Endometrial microvascular endothelial cells (primary cell): ENCODE data around the gene DHRSX. TPM values are rescaled to one million over a fixed set of nuclear protein-coding genes. Genes with fewer than 3 reads are reported as not detected.
"Not testable (repeated sequence)": the region's sequence is repeated elsewhere in the genome, so short reads cannot be mapped to it uniquely, and the experiment has no call there.

Source experiments
- in situ Hi-C: cut with HindIII; loops from 2 replicates; pipeline ENCODE4 v1.10.0; 2017; ENCODE audit warnings: low sequenced_read_pairs, low pct_unique_long_range_greater_than_20kb; ENCODE audit errors: inconsistent ontology term
- total RNA-seq: library from RNA; depleted of rRNA; stranded (reverse); fragments of >200 nt; gene quantifications from one replicate; pipeline ENCODE4 v1.2.3, GENCODE V29; 2015; ENCODE audit errors: inconsistent ontology term

The DHRSX gene
- total RNA-seq, 1 donor from 2014 or later: 13.8 TPM

- in situ Hi-C loops: no loop called here
These were observed 38.0 kb downstream of the DHRSX start for GRCh38 chrX:2462780-2463179.

GRCh38 chrX:2462074-2462473 lies 38.7 kb downstream of the DHRSX start:
- in situ Hi-C loops: no loop called here

- in situ Hi-C loops: no loop called here
These were observed 39.1 kb downstream of the DHRSX start for GRCh38 chrX:2461711-2462016.

GRCh38 chrX:2460821-2461710 lies 39.7 kb downstream of the DHRSX start:
- in situ Hi-C loops: not testable (repeated sequence)

- in situ Hi-C loops: not testable (repeated sequence)
These were observed 40.7 kb downstream of the DHRSX start for GRCh38 chrX:2460048-2460447.

GRCh38 chrX:2458309-2458708 lies 42.5 kb downstream of the DHRSX start:
- in situ Hi-C loops: no loop called here

GRCh38 chrX:2457289-2458133 lies 43.3 kb downstream of the DHRSX start:
- in situ Hi-C loops: no loop called here

- in situ Hi-C loops: not testable (repeated sequence)
These were observed 44.7 kb downstream of the DHRSX start for GRCh38 chrX:2456091-2456490.

- in situ Hi-C loops: not testable (repeated sequence)
These were observed 46.2 kb downstream of the DHRSX start for GRCh38 chrX:2454620-2455019.

- in situ Hi-C loops: no loop called here
These were observed 48.0 kb downstream of the DHRSX start for GRCh38 chrX:2452799-2453198.

GRCh38 chrX:2452317-2452784 lies 48.4 kb downstream of the DHRSX start:
- in situ Hi-C loops: no loop called here

GRCh38 chrX:2451501-2452316 lies 49.1 kb downstream of the DHRSX start:
- in situ Hi-C loops: no loop called here

- in situ Hi-C loops: no loop called here
These were observed 50.1 kb downstream of the DHRSX start for GRCh38 chrX:2450681-2451080.

- in situ Hi-C loops: no loop called here
These were observed 51.5 kb downstream of the DHRSX start for GRCh38 chrX:2449135-2449886.

- in situ Hi-C loops: no loop called here
These were observed 53.3 kb downstream of the DHRSX start for GRCh38 chrX:2447484-2447883.

- in situ Hi-C loops: no loop called here
These were observed 54.0 kb downstream of the DHRSX start for GRCh38 chrX:2446815-2447214.

GRCh38 chrX:2445662-2446623 lies 54.8 kb downstream of the DHRSX start:
- in situ Hi-C loops: no loop called here
